Gastroesophageal sphincter (tissue), 4 donors: Measurements from ENCODE around the gene DCBLD1. TPM values are rescaled to one million over a fixed set of nuclear protein-coding genes. Genes with fewer than 3 reads are reported as not detected.

ENCODE experiments used
- ATAC-seq: fragments of 150-250 bp; one replicate; pipeline ENCODE4 v1.9.1; 2016; ENCODE audit warnings: mild to moderate bottlenecking, moderate library complexity
- H3K27ac ChIP-seq, 4 donors: fragments of 200-600 bp; sonication (generic) in 3 of 4; 1 replicate in 3 of 4; 2 replicates in 1 of 4; pipeline ENCODE4 v1.5.1; 2016 to 2019
- H3K27me3 ChIP-seq: fragments of 200-600 bp; sonication (generic); one replicate; pipeline ENCODE4 v1.5.1; 2019
- H3K36me3 ChIP-seq, 2 donors: fragments of 200-600 bp; sonication (generic); one replicate each; pipeline ENCODE4 v1.5.1; 2019; ENCODE audit warnings: control low read depth in 1 of 2
- H3K4me1 ChIP-seq, 3 donors: fragments of 200-600 bp; sonication (generic); 1 replicate in 2 of 3; 2 replicates in 1 of 3; pipeline ENCODE4 v1.5.1; 2016 to 2019; ENCODE audit warnings: control low read depth in 2 of 3
- H3K4me3 ChIP-seq, 2 donors: fragments of 200-600 bp; sonication (generic); one replicate each; pipeline ENCODE4 v1.5.1; 2019; ENCODE audit warnings: mild to moderate bottlenecking in 1 of 2, moderate library complexity in 1 of 2
- H3K9me3 ChIP-seq, 3 donors: fragments of 200-600 bp; sonication (generic); one replicate each; pipeline ENCODE4 v1.5.1; 2017 to 2019; ENCODE audit warnings: control low read depth in 2 of 3
- CTCF ChIP-seq, 4 experiments: fragments of 200-600 bp in 2 of 4; fragments of 450-650 bp in 2 of 4; sonication (generic) in 1 of 4; IDR thresholded peaks; one replicate each; pipeline ENCODE4 v1.5.1; 2017 to 2019; ENCODE audit warnings: antibody characterized with exemption in 4 of 4, mild to moderate bottlenecking in 2 of 4, moderate library complexity in 2 of 4
- EP300 ChIP-seq: sonication (generic); formaldehyde crosslinking; IDR thresholded peaks from one replicate; pipeline ENCODE4 v1.6.1; 2017; ENCODE audit warnings: antibody characterized with exemption, mild to moderate bottlenecking
- POLR2A ChIP-seq, 2 donors: fragments of 450-650 bp; IDR thresholded peaks; one replicate each; pipeline ENCODE4 v1.6.1; 2017; ENCODE audit warnings: antibody characterized with exemption in 2 of 2, mild to moderate bottlenecking in 2 of 2, moderate library complexity in 1 of 2
- POLR2AphosphoS5 ChIP-seq: sonication (generic); formaldehyde crosslinking; IDR thresholded peaks from one replicate; pipeline ENCODE4 v1.6.1; 2017; ENCODE audit warnings: antibody characterized with exemption
- WGBS, 2 donors: methylation state at CpG; one replicate each; pipeline ENCODE4 v1.1.5; 2018; ENCODE audit warnings: low coverage in 1 of 2; 5-methylcytosine and 5-hydroxymethylcytosine counted together
- total RNA-seq, 4 donors: library from RNA; depleted of rRNA; stranded (reverse); fragments of >200 nt; gene quantifications; one replicate each; pipeline ENCODE4 v1.1.0, GENCODE V29; 2016

DCBLD1 gene
- total RNA-seq, 4 donors from 2014 or later = 5.0 to 10.9 (median 8.3) TPM

- H3K4me1 ChIP-seq = peaks cover 2 to 23% (median 6%) of the 10 kb centered on the region in 3 donors
- TF ChIP-seq POLR2A (IDR thresholded peaks at IDR 0.05) (no peak), POLR2AphosphoS5 (no peak), CTCF (IDR thresholded peaks at IDR 0.05) (no peak), EP300 (no peak)
- 35 to 71% methylated on average over 2 to 3 of the region's 3 CpGs for WGBS, 2 donors
- no peaks in the 10 kb centered on the region for H3K27me3 ChIP-seq
- ATAC-seq = no peak
- H3K36me3 ChIP-seq = peaks cover 0 to 13% of the 10 kb centered on the region in 2 donors
- H3K9me3 ChIP-seq = no peaks in the 10 kb centered on the region
- no peak overlapping the region for H3K27ac ChIP-seq
- H3K4me3 ChIP-seq = no peak overlapping the region
These were observed 23.8 kb downstream of the DCBLD1 start for GRCh38 chr6:117506180-117506835.

GRCh38 chr6:117506907-117507306, 24.4 kb downstream of the DCBLD1 start:
- 18 to 21% methylated on average over 2 of the region's 2 CpGs for WGBS, 2 donors
- no peak overlapping the region for H3K4me3 ChIP-seq
- TF ChIP-seq POLR2A (IDR thresholded peaks at IDR 0.05) (no peak), CTCF (IDR thresholded peaks at IDR 0.05) (no peak), POLR2AphosphoS5 (no peak), EP300 (no peak)
- H3K36me3 ChIP-seq = peaks cover 0 to 13% of the 10 kb centered on the region in 2 donors
- peaks cover 2 to 23% (median 6%) of the 10 kb centered on the region in 3 donors for H3K4me1 ChIP-seq
- no peaks in the 10 kb centered on the region for H3K9me3 ChIP-seq
- no peak for ATAC-seq
- no peak overlapping the region for H3K27ac ChIP-seq
- no peaks in the 10 kb centered on the region for H3K27me3 ChIP-seq

GRCh38 chr6:117508450-117508971, 26.0 kb downstream of the DCBLD1 start:
- no peaks in the 10 kb centered on the region for H3K27me3 ChIP-seq
- peaks cover 0 to 13% of the 10 kb centered on the region in 2 donors for H3K36me3 ChIP-seq
- ATAC-seq = no peak
- no peak overlapping the region for H3K4me3 ChIP-seq
- no peak for TF ChIP-seq POLR2AphosphoS5
- TF ChIP-seq CTCF (IDR thresholded peaks at IDR 0.05) = no peak
- no peak for TF ChIP-seq POLR2A (IDR thresholded peaks at IDR 0.05)
- TF ChIP-seq EP300 = no peak
- 82 to 94% methylated on average over 3 of the region's 4 CpGs for WGBS, 2 donors
- no peak overlapping the region for H3K27ac ChIP-seq
- H3K4me1 ChIP-seq = peaks cover 2 to 23% (median 6%) of the 10 kb centered on the region in 3 donors
- no peaks in the 10 kb centered on the region for H3K9me3 ChIP-seq

GRCh38 chr6:117509021-117509420, 26.5 kb downstream of the DCBLD1 start:
- no peak for ATAC-seq
- Histone ChIP-seq H3K4me3 (no peak overlapping the region), H3K36me3 (peaks cover 0 to 11% of the 10 kb centered on the region in 2 donors), H3K4me1 (peaks cover 2 to 23% (median 6%) of the 10 kb centered on the region in 3 donors), H3K27ac (no peak overlapping the region), H3K9me3 (no peaks in the 10 kb centered on the region), H3K27me3 (no peaks in the 10 kb centered on the region)
- no peak for TF ChIP-seq POLR2AphosphoS5
- no peak for TF ChIP-seq POLR2A (IDR thresholded peaks at IDR 0.05)
- TF ChIP-seq EP300 = no peak
- no peak for TF ChIP-seq CTCF (IDR thresholded peaks at IDR 0.05)
- WGBS, 2 donors = 94 to 100% methylated on average over 3 of the region's 7 CpGs
